NCI-H345 treated with DMSO at 0.1 percent for 48 hours (cell line): Measurements from ENCODE around the gene COPS3.

Experiments
- DNase-seq: peaks from one replicate; lab custom pipeline; 2025; ENCODE audit not compliant: unreplicated experiment; lab: John Stamatoyannopoulos, UW

Gene COPS3

DNA sequence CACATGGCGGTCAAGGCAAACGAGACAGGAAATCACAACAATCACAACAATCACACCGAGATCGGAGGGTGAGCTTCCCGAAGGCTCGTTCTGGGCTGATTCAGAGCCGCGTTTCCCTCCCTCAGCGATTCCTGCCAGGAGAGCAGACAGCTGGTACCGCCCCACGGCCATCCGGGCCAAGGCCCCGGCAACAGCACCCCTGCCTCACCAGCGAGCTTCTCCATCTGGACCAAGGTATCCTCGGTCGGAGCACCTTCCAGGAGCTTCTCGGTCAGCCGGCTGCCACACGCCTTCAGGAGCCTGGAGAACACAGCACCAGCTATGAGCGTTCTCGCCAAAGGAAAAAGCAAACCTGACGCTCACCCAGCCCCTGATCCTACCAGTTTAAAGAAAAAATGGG, 59.7 kb downstream of the COPS3 start:
- no peak for DNase-seq

DNA sequence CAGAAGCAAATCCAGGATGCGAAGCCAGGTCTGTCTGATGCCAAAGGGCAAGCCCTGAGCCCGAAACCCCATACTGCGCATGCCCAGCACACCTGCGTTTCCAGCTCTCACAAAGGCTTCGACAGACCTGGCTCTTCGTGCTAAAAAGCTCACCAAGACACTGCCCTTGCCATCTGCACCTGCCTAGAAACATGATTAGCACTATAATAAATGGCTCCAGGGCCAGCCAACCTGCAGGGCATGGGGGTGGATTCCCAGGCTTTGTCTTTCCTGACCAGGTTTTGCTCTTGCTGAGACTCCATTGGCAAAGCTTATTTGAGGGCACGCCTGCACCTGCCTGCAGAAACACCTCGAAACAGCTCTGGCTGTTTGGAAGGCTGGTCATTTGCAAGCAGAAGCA, 60.5 kb downstream of the COPS3 start:
- no peak for DNase-seq

DNA sequence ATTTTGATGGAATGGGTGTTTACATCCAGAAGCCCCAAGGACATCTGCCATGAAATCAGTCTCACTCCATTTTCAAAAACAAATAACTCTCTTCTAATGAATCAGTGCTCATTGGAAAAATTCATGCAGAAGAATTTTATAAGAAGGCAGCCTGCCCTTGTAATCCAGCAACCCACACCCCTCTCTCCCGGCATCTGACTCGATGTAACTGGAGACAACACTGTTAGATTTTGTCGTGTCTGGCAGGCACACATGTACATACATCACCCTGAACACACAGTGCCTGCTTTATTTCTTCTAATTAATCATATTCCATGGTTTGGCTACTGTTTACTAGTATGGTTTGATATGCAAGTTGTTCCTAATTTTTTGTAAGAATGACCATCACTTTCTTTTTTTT, 63.1 kb downstream of the COPS3 start:
- DNase-seq, result no peak

GRCh38 chr17:17216776-17217175, 64.3 kb downstream of the COPS3 start:
- DNase-seq, result no peak

GRCh38 chr17:17216236-17216635, 64.8 kb downstream of the COPS3 start:
- no peak for DNase-seq

- DNase-seq, result no peak
Observed at GRCh38 chr17:17215575-17215974, 65.5 kb downstream of the COPS3 start.

DNA sequence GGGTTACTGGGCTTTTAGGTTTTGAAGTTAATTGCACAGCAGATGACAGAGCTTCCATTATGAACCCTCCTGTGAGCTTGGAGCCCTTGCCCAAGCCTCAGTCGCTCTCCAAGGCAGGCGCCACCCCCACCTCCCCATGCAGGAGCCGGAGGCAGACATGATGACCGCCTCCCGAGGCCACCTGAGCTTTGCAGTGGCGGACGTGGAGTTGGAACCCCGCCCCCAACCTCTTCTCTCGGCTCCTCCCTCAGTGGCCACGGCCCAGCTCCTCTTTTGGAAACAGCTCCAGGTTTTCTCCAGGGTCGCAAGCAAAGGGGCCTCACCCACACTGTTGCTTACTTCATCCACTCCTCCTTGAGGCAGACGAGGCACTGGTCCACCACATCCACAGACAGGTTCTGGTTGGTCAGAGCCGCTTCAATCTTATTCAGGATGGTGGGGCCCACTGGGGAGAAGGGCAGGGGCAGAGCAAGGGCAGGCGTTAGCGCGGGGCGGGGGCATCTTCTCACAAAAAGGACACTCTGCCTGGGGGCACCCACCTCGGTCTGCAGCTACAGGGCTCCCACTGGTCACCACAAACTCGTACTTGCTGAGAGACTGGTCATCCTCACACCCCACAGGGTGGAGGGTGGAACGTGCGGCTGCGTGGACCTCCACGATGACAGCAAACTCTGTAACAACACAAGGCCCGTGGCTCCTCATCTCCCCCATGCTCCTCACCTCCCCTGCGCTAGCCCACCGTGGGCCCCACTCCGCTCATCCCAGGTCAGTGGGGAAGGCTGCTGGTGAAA, 66.2 kb downstream of the COPS3 start:
- no peak for DNase-seq

- DNase-seq, result no peak
Observed at GRCh38 chr17:17213775-17214174, 67.3 kb downstream of the COPS3 start.

DNA sequence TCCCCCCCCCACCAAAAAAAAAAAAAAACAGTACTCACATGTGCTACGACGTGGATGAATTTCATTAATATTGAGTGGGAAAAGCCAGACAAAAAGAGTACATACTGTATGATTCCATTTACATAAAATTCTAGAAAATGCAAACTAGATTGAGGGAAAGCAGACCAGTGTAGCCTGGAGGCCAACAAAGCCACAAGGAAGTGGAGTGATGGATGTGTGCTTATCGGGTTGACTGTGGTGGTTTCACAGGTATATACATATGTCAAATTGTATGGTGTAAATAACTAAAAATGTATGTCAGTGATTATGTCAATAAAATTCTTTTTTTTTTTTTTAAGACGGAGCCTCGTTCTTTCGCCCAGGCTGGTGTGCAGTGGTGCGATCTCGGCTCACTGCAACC, 73.0 kb downstream of the COPS3 start:
- DNase-seq, result no peak

GRCh38 chr17:17206913-17207335, 74.1 kb downstream of the COPS3 start:
- DNase-seq, result no peak

DNA sequence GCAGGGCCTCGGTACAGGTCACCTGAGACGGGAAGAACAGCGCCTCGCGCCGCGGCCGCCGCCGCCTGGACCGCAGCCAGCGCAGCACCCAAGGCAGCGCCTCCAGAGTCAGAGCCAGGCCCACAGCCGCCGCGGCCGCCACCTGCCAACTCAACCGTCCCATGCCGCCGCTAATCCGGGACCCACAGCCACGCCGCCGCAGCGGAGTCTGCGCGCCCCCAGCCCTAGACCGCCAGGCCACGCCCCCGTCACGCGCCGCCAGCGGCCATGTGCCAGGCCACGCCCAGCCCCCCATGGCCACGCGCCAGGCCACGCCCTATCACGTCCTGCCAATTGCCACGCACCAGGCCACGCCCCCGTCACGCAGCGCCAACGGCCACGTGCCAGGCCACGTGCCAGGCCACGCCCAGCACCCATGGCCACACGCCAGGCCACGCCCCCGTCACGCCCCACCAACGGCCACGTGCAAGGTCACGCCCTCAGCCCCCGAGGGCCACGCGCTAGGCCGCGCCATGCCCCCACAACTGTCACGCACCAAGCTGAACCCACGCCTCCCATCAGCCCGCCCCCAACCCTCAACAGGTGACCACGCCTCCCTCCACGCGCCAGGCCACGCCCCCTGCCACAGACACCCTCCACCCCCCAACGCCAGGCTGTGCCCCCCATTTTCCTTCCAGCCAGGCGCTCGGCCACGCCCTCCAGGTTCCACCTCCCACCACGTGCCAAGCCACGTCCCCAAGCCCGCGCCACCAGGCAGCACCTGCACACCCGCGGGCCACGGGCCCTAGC, 74.7 kb downstream of the COPS3 start, which contains the start of gene PLD6:
TSS of gene PLD6 (minus strand) at position 210 of the 789 bp plus-strand sequence. CDS start at position 163, 47 bp downstream.
- DNase-seq, result peak; percentile 56

DNA sequence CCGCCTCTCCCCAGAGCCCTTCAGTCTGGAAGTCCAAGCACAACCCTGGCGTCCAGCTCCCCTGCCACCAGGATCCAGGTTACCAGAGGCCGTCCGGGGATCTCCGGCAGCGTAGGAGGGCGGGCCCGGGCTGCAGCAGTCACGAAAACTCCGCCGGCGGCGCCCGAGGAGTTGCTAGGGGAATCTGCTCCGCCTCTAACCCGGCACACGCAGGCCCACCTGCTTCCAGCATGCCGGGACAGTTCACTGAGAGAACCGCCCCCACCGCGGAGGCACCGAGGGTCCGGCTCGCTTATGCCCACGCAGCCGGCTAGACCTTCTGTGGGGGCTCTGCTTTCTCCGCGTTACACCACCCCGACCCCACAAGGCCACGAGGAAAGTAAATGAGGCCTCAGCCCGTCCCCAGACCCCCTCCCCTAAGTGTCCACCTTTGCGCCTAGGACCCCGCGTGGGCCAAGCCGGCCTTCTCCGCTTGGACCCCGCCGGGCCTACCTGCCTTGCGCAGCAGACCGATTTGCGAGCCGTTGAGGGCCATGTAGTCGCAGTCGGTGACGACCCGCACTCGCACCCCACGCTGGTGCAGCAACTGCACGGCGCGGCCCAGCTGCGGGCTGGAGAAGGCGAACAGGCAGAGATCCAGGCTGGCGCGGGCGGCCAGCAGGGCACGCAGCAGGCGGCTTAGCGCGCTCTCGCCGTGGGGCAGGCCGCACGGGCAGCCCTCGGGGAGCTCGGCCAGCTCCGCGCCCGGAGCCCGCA, 75.5 kb downstream of the COPS3 start:
- no peak for DNase-seq

GRCh38 chr17:17204635-17205231, 76.3 kb downstream of the COPS3 start:
- DNase-seq, result no peak

DNA sequence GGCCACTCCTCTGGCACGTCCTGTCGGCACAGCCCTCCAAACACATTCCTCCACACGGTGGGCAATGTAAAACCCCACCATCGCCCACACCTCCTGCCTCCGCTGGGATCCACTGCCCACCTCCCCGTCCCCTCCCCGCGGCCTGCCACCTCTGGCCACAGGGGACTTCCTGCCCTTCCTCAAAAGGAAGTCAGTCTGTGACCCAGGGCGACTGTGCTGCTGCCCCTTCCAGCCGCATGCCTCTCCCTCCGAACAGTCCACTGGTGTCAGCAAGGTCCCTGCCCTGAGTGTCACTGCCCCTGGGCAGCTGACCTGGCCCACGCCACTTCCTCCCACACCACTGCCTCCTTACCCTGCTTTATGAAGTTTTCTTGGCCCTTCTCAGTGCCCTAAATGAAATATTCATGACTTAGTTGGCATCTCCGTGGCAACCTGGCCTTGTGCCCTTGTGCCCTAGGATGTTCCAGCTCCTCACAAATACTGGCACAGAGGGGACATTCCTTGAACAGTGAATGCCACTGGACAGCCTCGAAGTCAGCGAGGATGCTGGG, 76.9 kb downstream of the COPS3 start:
- no peak for DNase-seq

DNA sequence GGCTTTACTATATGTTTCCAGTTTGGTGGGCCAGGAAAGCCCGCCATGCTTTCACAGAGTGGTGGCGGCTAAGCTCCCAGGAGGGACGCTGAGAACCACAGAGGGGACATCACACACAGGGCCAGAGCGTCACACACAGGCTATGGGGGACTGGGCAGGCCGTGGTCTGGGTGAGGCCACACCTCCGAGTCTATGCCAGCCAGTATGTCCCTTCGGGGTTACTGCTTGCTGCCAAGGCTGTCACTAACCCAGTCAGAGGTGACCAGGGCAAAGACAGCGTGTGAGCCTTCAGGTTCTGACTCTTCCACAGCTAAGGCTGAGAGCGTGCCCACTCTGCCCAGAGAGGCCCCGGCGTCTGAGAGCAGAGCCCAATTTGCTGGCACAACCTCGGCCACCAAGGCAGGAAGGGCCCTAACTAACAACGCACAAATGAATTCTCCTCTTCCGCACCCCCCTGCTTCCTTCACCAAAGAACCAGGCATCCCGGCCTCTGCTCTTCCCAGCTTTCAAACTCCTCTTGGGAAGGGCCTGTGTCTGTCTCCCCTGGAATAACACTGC, 77.8 kb downstream of the COPS3 start:
- DNase-seq, result no peak

DNA sequence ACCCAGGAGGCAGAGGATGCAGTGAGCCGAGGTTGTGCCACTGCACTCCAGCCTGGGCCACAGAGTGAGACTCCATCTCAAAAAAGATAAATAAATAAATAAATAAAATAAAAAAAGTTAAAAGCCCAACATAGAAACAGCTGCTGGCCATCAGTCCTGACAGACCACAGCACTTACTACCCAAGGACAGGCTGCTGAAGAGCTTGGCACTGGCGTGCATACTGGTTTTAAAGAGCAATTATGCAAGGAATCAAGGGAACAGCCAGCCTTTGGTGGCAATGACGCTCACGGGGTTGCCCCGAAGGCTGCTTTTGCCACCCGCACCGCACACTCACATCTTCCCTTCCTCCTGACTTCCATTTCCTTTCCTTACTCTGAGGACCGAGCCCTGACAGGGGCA, 79.1 kb downstream of the COPS3 start:
- DNase-seq, result no peak

DNA sequence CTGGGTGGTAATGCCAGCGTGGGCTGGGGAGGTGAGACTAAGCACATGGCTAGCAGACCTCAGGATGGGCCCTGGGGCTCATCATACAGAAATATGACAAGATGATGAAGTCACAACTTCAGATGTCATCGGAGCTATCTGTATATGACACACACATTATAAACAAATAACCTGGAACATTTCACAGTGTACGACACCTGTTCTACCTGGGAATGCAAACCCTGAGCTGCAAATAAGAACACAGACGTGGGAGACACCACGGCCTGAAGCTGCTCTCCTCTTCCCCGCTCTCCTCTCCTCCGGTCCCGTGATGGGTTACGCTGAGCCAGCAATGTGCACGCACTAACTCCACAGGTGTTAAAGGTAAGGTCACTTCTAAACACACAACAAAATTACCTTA, 79.8 kb downstream of the COPS3 start:
- no peak for DNase-seq

DNA sequence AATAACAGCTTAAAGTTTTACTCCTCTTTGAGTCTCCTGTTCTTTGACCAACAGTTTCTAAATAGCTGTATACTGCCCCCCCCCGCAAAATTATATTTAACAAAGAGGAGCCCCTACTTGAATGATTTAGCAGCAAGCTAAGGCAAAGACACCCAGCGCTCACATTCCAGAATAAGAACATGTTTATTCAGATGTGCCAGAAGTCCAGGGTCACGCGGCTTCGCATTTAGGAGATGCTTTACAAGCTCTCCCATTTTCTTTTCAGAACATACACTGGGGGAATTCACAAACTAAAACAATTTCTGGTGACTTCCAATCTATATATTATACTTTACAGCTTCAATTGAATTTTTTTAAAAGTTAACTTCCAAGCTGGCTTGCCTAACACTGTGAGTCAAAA, 80.2 kb downstream of the COPS3 start:
- DNase-seq, result no peak

DNA sequence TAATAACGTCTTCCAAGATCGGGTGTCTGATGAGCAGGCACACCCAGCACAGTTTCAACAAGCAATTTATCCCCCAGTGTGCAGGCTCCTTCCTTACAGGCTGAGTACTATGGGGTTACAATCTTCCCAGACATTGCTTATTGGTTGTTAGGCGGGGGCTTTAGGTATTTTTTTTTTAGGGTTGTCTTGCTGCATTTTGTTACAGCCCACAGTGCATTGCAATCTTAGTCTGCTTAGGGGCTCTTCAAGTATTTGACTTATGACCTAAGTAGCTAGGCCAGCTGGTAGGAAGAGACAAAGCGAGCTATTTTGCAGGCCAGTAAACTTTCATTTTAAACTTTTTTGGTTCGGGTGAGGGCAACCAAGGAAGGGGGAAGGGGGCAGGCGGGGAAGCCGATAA, 80.7 kb downstream of the COPS3 start:
- DNase-seq, result no peak

GRCh38 chr17:17198281-17198680, 82.8 kb downstream of the COPS3 start:
- no peak for DNase-seq

- no peak for DNase-seq
Observed at GRCh38 chr17:17196776-17197175, 84.3 kb downstream of the COPS3 start.
